Peyer's patch (tissue), 4 donors: ENCODE data around the gene PIEZO1. TPM values are rescaled to one million over a fixed set of nuclear protein-coding genes. Genes with fewer than 3 reads are reported as not detected.
"Not testable (repeated sequence)": the region's sequence is repeated elsewhere in the genome, so short reads cannot be mapped to it uniquely, and the experiment has no call there.

ENCODE experiments used
- DNase-seq, 3 donors: peaks; one replicate each; pipeline ENCODE4 v3.0.0-alpha.2; 2017 to 2019
- H3K27ac ChIP-seq, 4 donors: fragments of 200-600 bp; sonication (generic); one replicate each; pipeline ENCODE4 v1.5.1; 2016 to 2019
- H3K27me3 ChIP-seq, 2 donors: fragments of 200-600 bp; sonication (generic); one replicate each; pipeline ENCODE4 v1.5.1; 2019
- H3K36me3 ChIP-seq, 3 donors: fragments of 200-600 bp; sonication (generic); one replicate each; pipeline ENCODE4 v1.5.1; 2016 to 2019
- H3K4me1 ChIP-seq, 4 donors: fragments of 200-600 bp; sonication (generic); one replicate each; pipeline ENCODE4 v1.5.1; 2016 to 2019
- H3K4me3 ChIP-seq, 4 donors: fragments of 200-600 bp; sonication (generic); 1 replicate in 3 of 4; 2 replicates in 1 of 4; pipeline ENCODE4 v1.5.1; 2016 to 2019; ENCODE audit warnings: mild to moderate bottlenecking in 1 of 4
- H3K9me3 ChIP-seq, 4 donors: fragments of 200-600 bp; sonication (generic); one replicate each; pipeline ENCODE4 v1.5.1; 2016 to 2019; ENCODE audit warnings: mild to moderate bottlenecking in 1 of 4
- CTCF ChIP-seq, 6 experiments: fragments of 450-650 bp in 4 of 6; fragments of 200-600 bp in 2 of 6; sonication (generic) in 1 of 6; IDR thresholded peaks; one replicate each; pipeline ENCODE4 v1.5.1; 2017 to 2019; ENCODE audit warnings: antibody characterized with exemption in 6 of 6, mild to moderate bottlenecking in 3 of 6, moderate library complexity in 1 of 6
- POLR2A ChIP-seq, 2 donors: fragments of 450-650 bp; IDR thresholded peaks; one replicate each; pipeline ENCODE4 v1.5.1; 2017; ENCODE audit warnings: antibody characterized with exemption in 2 of 2, mild to moderate bottlenecking in 2 of 2, moderate library complexity in 2 of 2
- total RNA-seq, 4 donors: library from RNA; depleted of rRNA; stranded (reverse); fragments of >200 nt; gene quantifications; one replicate each; pipeline ENCODE4 v1.1.0, GENCODE V29; 2016

The PIEZO1 gene
- total RNA-seq, 4 donors from 2014 or later = 76.9 to 218 (median 183) TPM

- TF ChIP-seq CTCF (IDR thresholded peaks at IDR 0.05) (no peak), POLR2A (IDR thresholded peaks at IDR 0.05) (no peak)
- DNase-seq = no peak
- Histone ChIP-seq H3K9me3 (no peaks in the 10 kb centered on the region), H3K27ac (no peak overlapping the region), H3K4me1 (peaks cover 0 to 13% (median 8%) of the 10 kb centered on the region in 4 donors), H3K36me3 (no peaks in the 10 kb centered on the region), H3K27me3 (no peaks in the 10 kb centered on the region), H3K4me3 (no peak overlapping the region)
Measured at GRCh38 chr16:88676502-88677242, 108.3 kb downstream of the PIEZO1 start.

- H3K9me3 ChIP-seq = no peaks in the 10 kb centered on the region
- no peak for DNase-seq
- H3K4me1 ChIP-seq = no peaks in the 10 kb centered on the region
- no peak overlapping the region for H3K4me3 ChIP-seq
- no peaks in the 10 kb centered on the region for H3K36me3 ChIP-seq
- TF ChIP-seq POLR2A (IDR thresholded peaks at IDR 0.05) (no peak), CTCF (IDR thresholded peaks at IDR 0.05) (no peak)
- H3K27me3 ChIP-seq = no peaks in the 10 kb centered on the region
- H3K27ac ChIP-seq = no peak overlapping the region
Measured at GRCh38 chr16:88673716-88674379, 111.2 kb downstream of the PIEZO1 start.

- Histone ChIP-seq H3K27ac (no peak overlapping the region), H3K27me3 (no peaks in the 10 kb centered on the region), H3K9me3 (no peaks in the 10 kb centered on the region), H3K36me3 (no peaks in the 10 kb centered on the region), H3K4me3 (no peak overlapping the region), H3K4me1 (no peaks in the 10 kb centered on the region)
- peak in 4 of 6 experiments; percentile 5 to 44 (median 35) for TF ChIP-seq CTCF (IDR thresholded peaks at IDR 0.05)
- no peak for TF ChIP-seq POLR2A (IDR thresholded peaks at IDR 0.05)
- DNase-seq = no peak
Measured at GRCh38 chr16:88672776-88673175, 112.2 kb downstream of the PIEZO1 start.

- no peaks in the 10 kb centered on the region for H3K27me3 ChIP-seq
- TF ChIP-seq CTCF (IDR thresholded peaks at IDR 0.05) = no peak
- TF ChIP-seq POLR2A (IDR thresholded peaks at IDR 0.05) = no peak
- H3K27ac ChIP-seq = no peak overlapping the region
Measured at GRCh38 chr16:88671806-88672205, 113.2 kb downstream of the PIEZO1 start.

GRCh38 chr16:88669980-88670379 is 115.0 kb downstream of the PIEZO1 start:
- Histone ChIP-seq H3K27ac (no peak overlapping the region), H3K27me3 (no peaks in the 10 kb centered on the region)
- TF ChIP-seq CTCF (IDR thresholded peaks at IDR 0.05) (no peak), POLR2A (IDR thresholded peaks at IDR 0.05) (no peak)

More at GRCh38 chr16:88671806-88672205, 113.2 kb downstream of the PIEZO1 start:
- Histone ChIP-seq H3K9me3 (no peaks in the 10 kb centered on the region), H3K4me1 (no peaks in the 10 kb centered on the region), H3K36me3 (no peaks in the 10 kb centered on the region), H3K4me3 (no peak overlapping the region)
- no peak for DNase-seq

GRCh38 chr16:88669493-88669892 is 115.5 kb downstream of the PIEZO1 start:
- H3K4me3 ChIP-seq, H3K9me3 ChIP-seq, H3K27me3 ChIP-seq, DNase-seq, H3K36me3 ChIP-seq, H3K4me1 ChIP-seq, H3K27ac ChIP-seq: not testable (repeated sequence)

More at GRCh38 chr16:88669980-88670379, 115.0 kb downstream of the PIEZO1 start:
- H3K9me3 ChIP-seq = no peaks in the 10 kb centered on the region
- no peaks in the 10 kb centered on the region for H3K36me3 ChIP-seq
- no peaks in the 10 kb centered on the region for H3K4me1 ChIP-seq
- no peak for DNase-seq
- no peak overlapping the region for H3K4me3 ChIP-seq
